Measurements from ENCODE around the gene PACRG. TPM values are rescaled to one million over a fixed set of nuclear protein-coding genes. Genes with fewer than 3 reads are reported as not detected.

Gene PACRG
- total RNA-seq, 6 donors from 2014 or later = 0.52 to 15.3 (median 3.1) TPM

GRCh38 chr6:163342571-163343539 is 615.1 kb downstream of the PACRG start:
- Histone ChIP-seq H3K9me3 (no peaks in the 10 kb centered on the region), H3K4me3 (no peak overlapping the region), H3K4me1 (peaks cover 0 to 14% (median 6%) of the 10 kb centered on the region in 4 donors), H3K27me3 (no peaks in the 10 kb centered on the region), H3K27ac (no peak overlapping the region), H3K36me3 (no peaks in the 10 kb centered on the region)
- TF ChIP-seq POLR2AphosphoS5 (IDR thresholded peaks at IDR 0.05) (no peak), EP300 (IDR thresholded peaks at IDR 0.05) (no peak), CTCF (IDR thresholded peaks at IDR 0.05) (no peak)
- ATAC-seq (ENCODE audit: low FRiP score in 2 of 2) = no peak
- WGBS, 2 donors = 86 to 88% methylated on average over 19 to 21 of the region's 24 CpGs
- no peak for DNase-seq

- no peak overlapping the region for H3K27ac ChIP-seq
- DNase-seq = no peak
- no peaks in the 10 kb centered on the region for H3K27me3 ChIP-seq
- 79 to 83% methylated on average over 5 to 8 of the region's 8 CpGs for WGBS, 2 donors
- no peaks in the 10 kb centered on the region for H3K36me3 ChIP-seq
- no peak for TF ChIP-seq POLR2A (IDR thresholded peaks at IDR 0.05)
- TF ChIP-seq EP300 (IDR thresholded peaks at IDR 0.05) = no peak
- H3K4me1 ChIP-seq = peaks cover 0 to 7% (median 6%) of the 10 kb centered on the region in 4 donors
- no peak for ATAC-seq (ENCODE audit: low FRiP score in 2 of 2)
- no peaks in the 10 kb centered on the region for H3K9me3 ChIP-seq
- H3K4me3 ChIP-seq = no peak overlapping the region
Measured at GRCh38 chr6:163343609-163344008, 615.8 kb downstream of the PACRG start.

- TF ChIP-seq POLR2A (IDR thresholded peaks at IDR 0.05) (no peak), POLR2AphosphoS5 (IDR thresholded peaks at IDR 0.05) (no peak), EP300 (IDR thresholded peaks at IDR 0.05) (no peak), CTCF (IDR thresholded peaks at IDR 0.05) (no peak)
- WGBS, 2 donors = 79 to 86% methylated on average over 8 of the region's 8 CpGs
- ATAC-seq (ENCODE audit: low FRiP score in 2 of 2) (no peak), DNase-seq (no peak)
- no peak overlapping the region for H3K27ac ChIP-seq
- H3K36me3 ChIP-seq = no peaks in the 10 kb centered on the region
- no peak overlapping the region for H3K4me3 ChIP-seq
- no peaks in the 10 kb centered on the region for H3K27me3 ChIP-seq
- no peaks in the 10 kb centered on the region for H3K9me3 ChIP-seq
- H3K4me1 ChIP-seq = peaks cover 0 to 4% (median 1%) of the 10 kb centered on the region in 4 donors
Measured at GRCh38 chr6:163344411-163344810, 616.6 kb downstream of the PACRG start.

GRCh38 chr6:163345931-163346330 is 618.2 kb downstream of the PACRG start:
- Histone ChIP-seq H3K4me3 (no peak overlapping the region), H3K9me3 (no peaks in the 10 kb centered on the region), H3K27ac (no peak overlapping the region), H3K4me1 (peaks cover 0 to 4% (median 0%) of the 10 kb centered on the region in 4 donors), H3K36me3 (no peaks in the 10 kb centered on the region), H3K27me3 (no peaks in the 10 kb centered on the region)
- DNase-seq = no peak
- 87 to 88% methylated on average over 2 to 7 of the region's 8 CpGs for WGBS, 2 donors
- TF ChIP-seq POLR2AphosphoS5 (IDR thresholded peaks at IDR 0.05) = no peak
- TF ChIP-seq POLR2A (IDR thresholded peaks at IDR 0.05) = no peak
- no peak for TF ChIP-seq CTCF (IDR thresholded peaks at IDR 0.05)
- TF ChIP-seq EP300 (IDR thresholded peaks at IDR 0.05) = no peak
- no peak for ATAC-seq (ENCODE audit: low FRiP score in 2 of 2)

- no peak for TF ChIP-seq EP300 (IDR thresholded peaks at IDR 0.05)
- no peak for TF ChIP-seq POLR2A (IDR thresholded peaks at IDR 0.05)
- no peak for TF ChIP-seq CTCF (IDR thresholded peaks at IDR 0.05)
- TF ChIP-seq POLR2AphosphoS5 (IDR thresholded peaks at IDR 0.05) = no peak
- 80 to 89% methylated on average over 9 to 16 of the region's 16 CpGs for WGBS, 2 donors
- no peak overlapping the region for H3K27ac ChIP-seq
- no peaks in the 10 kb centered on the region for H3K9me3 ChIP-seq
- no peaks in the 10 kb centered on the region for H3K27me3 ChIP-seq
- no peak for DNase-seq
- H3K4me1 ChIP-seq = peaks cover 0 to 4% (median 0%) of the 10 kb centered on the region in 4 donors
- no peaks in the 10 kb centered on the region for H3K36me3 ChIP-seq
- H3K4me3 ChIP-seq = no peak overlapping the region
- no peak for ATAC-seq (ENCODE audit: low FRiP score in 2 of 2)
Measured at GRCh38 chr6:163346497-163346961, 618.8 kb downstream of the PACRG start.

Data from upper lobe of left lung (tissue), 6 donors.